Activated CD8-positive, alpha-beta T cell treated with anti-CD3 and anti-CD28 coated beads for 36 hours (primary cell): ENCODE data around the gene MREG. TPM values are rescaled to one million over a fixed set of nuclear protein-coding genes. Genes with fewer than 3 reads are reported as not detected.

ENCODE experiments used
- ATAC-seq: fragments of 200-7000 bp; cut with Tn5 transposase; one replicate; pipeline ENCODE4 v1.10.0; 2021; ENCODE audit warnings: mild to moderate bottlenecking, moderate library complexity
- CTCF ChIA-PET: fragments of 350-600 bp; sonication (Branson Sonifier 250); formaldehyde crosslinking; loops from one replicate; lab custom pipeline; 2021; ENCODE audit warnings: antibody characterized with exemption; lab: Charles Lee
- POLR2A ChIA-PET: fragments of 350-600 bp; sonication (Branson Sonifier 250); formaldehyde crosslinking; loops from one replicate; lab custom pipeline; 2021; ENCODE audit warnings: antibody characterized with exemption; lab: Charles Lee
- DNase-seq: peaks from one replicate; pipeline ENCODE4 v3.0.0-alpha.2; 2020
- H3K27ac Mint-ChIP-seq: one replicate; pipeline ENCODE4 v1.8.0; 2021; ENCODE audit warnings: mild to moderate bottlenecking, mixed read lengths
- H3K27me3 Mint-ChIP-seq: one replicate; pipeline ENCODE4 v1.8.0; 2021; ENCODE audit warnings: mixed read lengths
- H3K36me3 Mint-ChIP-seq: one replicate; pipeline ENCODE4 v1.8.0; 2021; ENCODE audit warnings: low read depth, mixed read lengths
- H3K4me1 Mint-ChIP-seq: one replicate; pipeline ENCODE4 v1.8.0; 2021; ENCODE audit warnings: low read depth, mixed read lengths
- H3K4me3 Mint-ChIP-seq: one replicate; pipeline ENCODE4 v1.8.0; 2021; ENCODE audit warnings: mild to moderate bottlenecking, moderate library complexity, mixed read lengths
- H3K9me3 Mint-ChIP-seq: one replicate; pipeline ENCODE4 v1.8.0; 2021; ENCODE audit warnings: mixed read lengths
- intact Hi-C: fragments of 100-400 bp; cut with micrococcal nuclease; formaldehyde crosslinking; loops from one replicate; pipeline ENCODE4 v1.10.0; 2022
- total RNA-seq, 2 experiments: library from RNA; stranded (reverse); gene quantifications; one replicate each; pipeline ENCODE4 v1.2.3, GENCODE V29; 2021
- TF ChIP-seq, protein P1 (sequence below): fragments of 200-600 bp; IDR thresholded peaks from one replicate; pipeline ENCODE4 v1.8.0; 2022; ENCODE audit warnings: antibody characterized with exemption, mild to moderate bottlenecking

MREG gene
- total RNA-seq, 2 experiments from 2014 or later, result 8.0 to 10.9 TPM

DNA sequence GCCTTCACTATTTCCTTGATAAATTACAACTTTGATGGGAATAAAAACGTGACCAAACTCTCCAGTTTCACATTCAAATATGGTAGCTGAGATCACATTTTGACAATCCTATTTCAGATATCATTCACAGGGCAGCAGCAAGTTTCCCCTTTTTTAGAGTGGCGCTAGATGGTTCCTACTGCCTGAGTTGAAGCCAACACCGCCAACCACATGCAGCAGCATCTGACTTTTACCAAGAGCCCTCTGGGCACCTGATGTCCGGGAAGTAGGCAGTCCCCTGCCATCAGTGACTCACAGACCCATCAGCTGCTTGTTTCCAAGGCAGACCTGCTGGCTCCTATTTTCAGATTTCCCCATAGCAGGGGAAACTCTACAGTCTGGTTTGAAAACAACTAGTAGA, 4.0 kb upstream of the MREG start:
- peak overlapping the region; percentile 3 for H3K4me3 Mint-ChIP-seq
- ChIA-PET POLR2A (interaction anchor here (0.7 to 1.9 kb wide), 3 partner anchors 14 to 30 kb away, joined by 3 to 7 read pairs (median 5); no protein-coding TSS in a partner anchor), CTCF (interaction anchor here (0.6 to 6.4 kb wide), 9 partner anchors 8 to 340 kb away, joined by 3 to 67 read pairs (median 3); no protein-coding TSS in a partner anchor)
- H3K27me3 Mint-ChIP-seq, result no peaks in the 10 kb centered on the region
- ATAC-seq (peak; percentile 17), DNase-seq (peak; percentile 76)
- intact Hi-C loops, result no loop called here
- peaks cover 3% of the 10 kb centered on the region for H3K9me3 Mint-ChIP-seq
- TF ChIP-seq, protein P1, sequence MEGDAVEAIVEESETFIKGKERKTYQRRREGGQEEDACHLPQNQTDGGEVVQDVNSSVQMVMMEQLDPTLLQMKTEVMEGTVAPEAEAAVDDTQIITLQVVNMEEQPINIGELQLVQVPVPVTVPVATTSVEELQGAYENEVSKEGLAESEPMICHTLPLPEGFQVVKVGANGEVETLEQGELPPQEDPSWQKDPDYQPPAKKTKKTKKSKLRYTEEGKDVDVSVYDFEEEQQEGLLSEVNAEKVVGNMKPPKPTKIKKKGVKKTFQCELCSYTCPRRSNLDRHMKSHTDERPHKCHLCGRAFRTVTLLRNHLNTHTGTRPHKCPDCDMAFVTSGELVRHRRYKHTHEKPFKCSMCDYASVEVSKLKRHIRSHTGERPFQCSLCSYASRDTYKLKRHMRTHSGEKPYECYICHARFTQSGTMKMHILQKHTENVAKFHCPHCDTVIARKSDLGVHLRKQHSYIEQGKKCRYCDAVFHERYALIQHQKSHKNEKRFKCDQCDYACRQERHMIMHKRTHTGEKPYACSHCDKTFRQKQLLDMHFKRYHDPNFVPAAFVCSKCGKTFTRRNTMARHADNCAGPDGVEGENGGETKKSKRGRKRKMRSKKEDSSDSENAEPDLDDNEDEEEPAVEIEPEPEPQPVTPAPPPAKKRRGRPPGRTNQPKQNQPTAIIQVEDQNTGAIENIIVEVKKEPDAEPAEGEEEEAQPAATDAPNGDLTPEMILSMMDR, result no peak
- peak overlapping the region; percentile 83 for H3K27ac Mint-ChIP-seq
- H3K4me1 Mint-ChIP-seq, result peaks cover 50% of the 10 kb centered on the region
- H3K36me3 Mint-ChIP-seq, result no peaks in the 10 kb centered on the region

DNA sequence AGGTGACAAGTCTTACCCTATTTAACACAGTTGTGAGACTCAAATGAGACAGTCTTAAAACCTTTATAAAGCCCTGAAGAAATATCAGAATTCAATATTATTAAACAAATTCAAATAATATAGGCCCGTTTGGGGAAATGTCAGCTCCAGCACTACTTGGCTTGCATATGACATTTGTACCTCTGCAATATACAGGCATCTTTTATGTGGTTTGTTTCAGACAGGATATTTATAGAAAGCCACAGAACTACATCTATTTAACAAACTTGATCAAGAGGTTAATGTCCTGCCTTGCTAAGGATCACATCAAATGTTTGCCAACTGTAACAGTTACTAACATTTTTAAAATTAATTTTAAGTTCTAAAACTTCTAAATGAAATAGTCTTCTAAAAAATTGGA, 3.2 kb upstream of the MREG start:
- CTCF ChIA-PET, result interaction anchor here (0.6 to 6.4 kb wide), 10 partner anchors 9 to 341 kb away, joined by 3 to 67 read pairs (median 4); no protein-coding TSS in a partner anchor
- peaks cover 54% of the 10 kb centered on the region for H3K4me1 Mint-ChIP-seq
- TF ChIP-seq, protein P1, result no peak
- intact Hi-C loops, result no loop called here
- H3K4me3 Mint-ChIP-seq, result no peak overlapping the region
- H3K27ac Mint-ChIP-seq, result peak overlapping the region; percentile 89
- ATAC-seq (no peak), DNase-seq (no peak)
- no peaks in the 10 kb centered on the region for H3K27me3 Mint-ChIP-seq
- H3K36me3 Mint-ChIP-seq, result no peaks in the 10 kb centered on the region
- H3K9me3 Mint-ChIP-seq, result peaks cover 3% of the 10 kb centered on the region
- POLR2A ChIA-PET, result interaction anchor here (1.1 to 1.8 kb wide), 5 partner anchors 18 to 705 kb away, joined by 3 to 8 read pairs (median 3); partner anchors contain the start of gene ATIC

DNA sequence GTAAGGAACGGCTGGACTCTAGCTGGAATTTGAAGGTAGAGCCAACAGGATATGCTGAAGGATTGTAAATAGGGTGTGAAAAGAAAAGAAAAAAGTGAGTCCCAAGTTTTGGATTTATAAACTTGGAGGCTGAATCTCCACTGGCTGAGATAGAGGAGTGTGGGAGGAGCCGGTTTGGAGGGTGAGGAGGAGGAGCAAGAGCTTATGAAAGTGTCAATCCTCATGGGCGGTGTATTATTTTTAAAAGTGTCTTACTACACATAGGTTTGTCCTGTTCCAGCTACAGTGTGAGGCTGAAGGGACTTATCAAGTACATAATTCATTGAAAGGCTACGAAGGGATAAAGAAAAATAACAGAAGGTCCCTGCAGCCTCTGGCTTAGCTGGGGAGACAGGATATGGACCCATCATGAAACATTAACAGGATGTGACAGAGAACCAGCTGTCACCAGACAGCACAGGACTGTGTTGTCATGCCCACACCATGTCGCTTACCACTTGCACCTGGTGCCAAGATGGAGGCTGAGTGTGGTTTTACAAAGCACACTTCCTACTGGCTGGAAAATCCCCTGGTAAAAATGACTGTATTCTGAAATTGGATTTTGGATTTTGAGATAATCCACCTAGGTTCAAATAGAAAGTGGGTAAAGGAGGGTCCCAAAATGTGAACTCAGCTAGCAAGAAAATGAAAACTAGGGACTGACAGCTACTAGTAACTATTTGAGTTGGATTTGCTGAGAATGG, 2.5 kb upstream of the MREG start:
- ATAC-seq (peak; percentile 82), DNase-seq (peak; percentile 82)
- no peaks in the 10 kb centered on the region for H3K36me3 Mint-ChIP-seq
- H3K4me3 Mint-ChIP-seq, result peak overlapping the region; percentile 43
- CTCF ChIA-PET, result interaction anchor here (0.9 to 6.4 kb wide), 8 partner anchors 10 to 94 kb away, joined by 3 to 67 read pairs (median 4); partner anchors contain the start of gene XRCC5
- H3K9me3 Mint-ChIP-seq, result peaks cover 3% of the 10 kb centered on the region
- peak overlapping the region; percentile 89 for H3K27ac Mint-ChIP-seq
- TF ChIP-seq, protein P1, result no peak
- intact Hi-C loops, result no loop called here
- POLR2A ChIA-PET, result interaction anchor here (0.7 to 1.8 kb wide), 8 partner anchors 14 to 704 kb away, joined by 3 to 8 read pairs (median 3); partner anchors contain the start of gene ATIC
- H3K27me3 Mint-ChIP-seq, result no peaks in the 10 kb centered on the region
- peaks cover 57% of the 10 kb centered on the region for H3K4me1 Mint-ChIP-seq

DNA sequence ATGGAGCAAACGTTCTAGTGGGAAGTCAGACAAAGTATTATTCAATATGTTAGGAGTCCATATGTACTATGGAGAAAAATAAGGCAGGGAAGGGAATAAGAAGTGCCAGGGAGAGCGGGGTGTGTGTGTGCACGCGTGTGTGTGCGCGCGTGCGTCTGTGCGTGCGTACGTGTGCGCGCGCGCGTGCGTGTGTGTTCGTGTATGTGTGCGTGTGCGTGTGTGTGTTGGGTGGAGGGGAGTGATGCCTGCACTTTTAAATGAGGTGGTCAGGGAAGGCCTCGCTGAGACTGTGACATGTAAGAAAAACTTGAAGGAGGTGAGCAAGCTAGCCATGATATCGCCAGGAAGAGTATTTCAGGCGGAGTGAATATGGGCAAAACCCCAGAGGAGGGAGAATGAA, 1.6 kb upstream of the MREG start:
- TF ChIP-seq, protein P1, result no peak
- CTCF ChIA-PET, result interaction anchor here (2.6 to 6.4 kb wide), 3 partner anchors 9 to 64 kb away, joined by 18 to 67 read pairs (median 21); no protein-coding TSS in a partner anchor
- H3K27me3 Mint-ChIP-seq, result no peaks in the 10 kb centered on the region
- POLR2A ChIA-PET, result interaction anchor here (0.7 to 1.8 kb wide), 3 partner anchors 13 to 180 kb away, joined by 3 to 8 read pairs (median 3); no protein-coding TSS in a partner anchor
- ATAC-seq (no peak), DNase-seq (no peak)
- peaks cover 3% of the 10 kb centered on the region for H3K9me3 Mint-ChIP-seq
- no peaks in the 10 kb centered on the region for H3K36me3 Mint-ChIP-seq
- intact Hi-C loops, result no loop called here
- H3K4me1 Mint-ChIP-seq, result peaks cover 57% of the 10 kb centered on the region
- H3K27ac Mint-ChIP-seq, result peak overlapping the region; percentile 89
- no peak overlapping the region for H3K4me3 Mint-ChIP-seq
